Skeletal muscle satellite cell (primary cell): ENCODE results near the gene INTS4.
A peak's percentile ranks its signal among the peaks of the same experiment; 100 is the strongest.
"Not testable (repeated sequence)": the region's sequence is repeated elsewhere in the genome, so short reads cannot be mapped to it uniquely, and the experiment has no call there.

Experiments
- H3K27me3 ChIP-seq: 2 replicates; pipeline ENCODE4 v1.7.0; 2013; ENCODE audit warnings: low read length; ENCODE audit not compliant: control insufficient read depth, insufficient read depth
- H3K36me3 ChIP-seq: 2 replicates; pipeline ENCODE4 v1.7.0; 2013; ENCODE audit warnings: mild to moderate bottlenecking, control low read depth, low read length; ENCODE audit not compliant: insufficient read depth
- H3K4me1 ChIP-seq: 2 replicates; pipeline ENCODE4 v1.7.0; 2013; ENCODE audit warnings: low read length; ENCODE audit not compliant: control insufficient read depth, insufficient read depth
- H3K4me2 ChIP-seq: 2 replicates; pipeline ENCODE4 v1.7.0; 2013; ENCODE audit warnings: mild to moderate bottlenecking, low read length
- H3K4me3 ChIP-seq: 2 replicates; pipeline ENCODE4 v1.7.0; 2013; ENCODE audit warnings: low read length
- H3K9ac ChIP-seq: 2 replicates; pipeline ENCODE4 v1.7.0; 2013; ENCODE audit warnings: mild to moderate bottlenecking, low read depth, low read length, moderate library complexity
- H3K9me3 ChIP-seq: replicated peaks from 2 replicates; pipeline ENCODE4 v1.7.0; 2013; ENCODE audit warnings: mild to moderate bottlenecking, control low read depth, low read length

The INTS4 gene

DNA sequence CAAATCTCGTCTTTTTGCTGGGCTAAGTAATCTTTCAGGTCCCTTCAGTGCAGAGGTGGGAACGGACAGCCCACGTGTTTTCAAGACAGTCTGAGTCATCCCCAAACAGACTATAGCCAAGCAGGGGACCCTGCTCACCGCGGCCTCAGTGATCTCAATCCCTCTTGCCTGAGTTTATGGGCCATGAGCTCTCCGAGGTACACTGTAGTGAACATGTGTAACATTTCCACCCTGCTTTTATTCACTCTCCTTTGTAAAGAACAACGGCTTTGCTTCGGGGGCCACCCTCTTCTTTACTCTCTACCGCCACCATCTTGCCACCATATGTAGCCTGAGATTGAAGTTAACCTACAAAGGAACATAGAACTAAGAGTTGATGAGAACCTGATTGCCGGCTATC, 40.2 kb upstream of the INTS4 start:
- no peaks in the 10 kb centered on the region for H3K27me3 ChIP-seq
- H3K9ac ChIP-seq = no peak overlapping the region
- H3K9me3 ChIP-seq = no peaks in the 10 kb centered on the region
- no peak overlapping the region for H3K4me2 ChIP-seq
- H3K4me1 ChIP-seq = peaks cover 23% of the 10 kb centered on the region
- no peaks in the 10 kb centered on the region for H3K36me3 ChIP-seq
- no peak overlapping the region for H3K4me3 ChIP-seq

DNA sequence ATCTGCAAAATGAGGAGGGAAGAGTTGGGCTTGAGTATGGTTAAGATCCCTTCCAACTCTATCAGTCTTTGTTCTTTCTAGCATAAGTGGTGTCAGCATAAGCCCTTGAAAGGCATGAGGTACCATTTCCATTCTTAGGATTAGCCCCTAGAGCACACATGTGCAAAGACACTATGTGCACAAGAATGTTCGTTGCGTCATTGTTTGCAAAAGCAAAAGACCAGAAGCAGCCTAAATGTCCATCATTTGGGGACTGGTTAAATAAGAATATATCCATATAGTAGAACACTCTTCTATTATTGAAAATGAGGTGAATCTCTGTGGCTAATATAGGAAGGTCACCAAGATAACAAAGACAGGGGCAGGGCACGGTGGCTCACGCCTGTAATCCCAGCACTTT, 38.6 kb upstream of the INTS4 start:
- peaks cover 12% of the 10 kb centered on the region for H3K4me1 ChIP-seq
- H3K9ac ChIP-seq = no peak overlapping the region
- no peaks in the 10 kb centered on the region for H3K36me3 ChIP-seq
- no peak overlapping the region for H3K4me3 ChIP-seq
- H3K9me3 ChIP-seq = no peaks in the 10 kb centered on the region
- no peak overlapping the region for H3K4me2 ChIP-seq
- no peaks in the 10 kb centered on the region for H3K27me3 ChIP-seq

DNA sequence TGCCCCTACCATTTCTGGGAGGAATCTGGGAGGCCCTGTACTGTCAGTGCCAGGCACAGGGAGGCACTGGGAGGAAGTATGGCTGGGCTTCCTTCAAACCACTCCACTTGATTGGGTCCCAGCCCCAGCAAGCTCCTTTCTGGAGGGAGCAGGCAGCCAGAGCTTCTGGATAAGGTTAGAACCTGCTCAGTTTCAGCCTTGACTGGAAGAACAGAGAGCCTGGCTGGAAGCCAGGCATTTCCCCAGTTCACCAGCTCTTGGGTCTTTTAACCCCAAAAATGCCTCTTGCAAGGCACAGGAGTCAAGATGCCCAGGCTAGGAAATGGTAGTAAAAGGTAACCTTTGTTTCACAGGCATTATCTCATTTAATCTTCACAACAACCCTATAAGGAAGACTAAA, 37.6 kb upstream of the INTS4 start:
- H3K9ac ChIP-seq = no peak overlapping the region
- H3K4me2 ChIP-seq = no peak overlapping the region
- peaks cover 9% of the 10 kb centered on the region for H3K4me1 ChIP-seq
- H3K9me3 ChIP-seq = no peaks in the 10 kb centered on the region
- no peaks in the 10 kb centered on the region for H3K27me3 ChIP-seq
- no peaks in the 10 kb centered on the region for H3K36me3 ChIP-seq
- no peak overlapping the region for H3K4me3 ChIP-seq

DNA sequence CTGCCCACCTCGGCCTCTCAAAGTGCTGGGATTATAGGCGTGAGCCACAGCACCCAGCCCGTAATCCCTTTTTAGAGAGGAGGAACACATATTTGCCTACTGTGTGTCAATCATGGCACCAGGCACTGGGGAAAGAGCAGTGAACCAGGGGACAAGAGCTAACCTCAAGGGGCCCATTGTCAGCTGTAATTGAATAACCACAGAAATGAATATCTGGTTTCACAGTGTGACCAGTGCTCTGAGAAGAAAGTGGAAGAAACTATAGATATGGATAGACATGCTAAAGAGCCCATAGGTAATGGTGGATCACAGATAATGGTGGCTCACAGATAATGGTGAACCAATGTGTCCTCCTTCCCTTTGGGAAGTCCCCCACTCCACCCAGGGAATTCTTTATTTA, 37.2 kb upstream of the INTS4 start:
- Histone ChIP-seq H3K9me3 (no peaks in the 10 kb centered on the region), H3K4me2 (no peak overlapping the region), H3K36me3 (no peaks in the 10 kb centered on the region), H3K27me3 (no peaks in the 10 kb centered on the region), H3K4me1 (peaks cover 9% of the 10 kb centered on the region), H3K9ac (no peak overlapping the region), H3K4me3 (no peak overlapping the region)

DNA sequence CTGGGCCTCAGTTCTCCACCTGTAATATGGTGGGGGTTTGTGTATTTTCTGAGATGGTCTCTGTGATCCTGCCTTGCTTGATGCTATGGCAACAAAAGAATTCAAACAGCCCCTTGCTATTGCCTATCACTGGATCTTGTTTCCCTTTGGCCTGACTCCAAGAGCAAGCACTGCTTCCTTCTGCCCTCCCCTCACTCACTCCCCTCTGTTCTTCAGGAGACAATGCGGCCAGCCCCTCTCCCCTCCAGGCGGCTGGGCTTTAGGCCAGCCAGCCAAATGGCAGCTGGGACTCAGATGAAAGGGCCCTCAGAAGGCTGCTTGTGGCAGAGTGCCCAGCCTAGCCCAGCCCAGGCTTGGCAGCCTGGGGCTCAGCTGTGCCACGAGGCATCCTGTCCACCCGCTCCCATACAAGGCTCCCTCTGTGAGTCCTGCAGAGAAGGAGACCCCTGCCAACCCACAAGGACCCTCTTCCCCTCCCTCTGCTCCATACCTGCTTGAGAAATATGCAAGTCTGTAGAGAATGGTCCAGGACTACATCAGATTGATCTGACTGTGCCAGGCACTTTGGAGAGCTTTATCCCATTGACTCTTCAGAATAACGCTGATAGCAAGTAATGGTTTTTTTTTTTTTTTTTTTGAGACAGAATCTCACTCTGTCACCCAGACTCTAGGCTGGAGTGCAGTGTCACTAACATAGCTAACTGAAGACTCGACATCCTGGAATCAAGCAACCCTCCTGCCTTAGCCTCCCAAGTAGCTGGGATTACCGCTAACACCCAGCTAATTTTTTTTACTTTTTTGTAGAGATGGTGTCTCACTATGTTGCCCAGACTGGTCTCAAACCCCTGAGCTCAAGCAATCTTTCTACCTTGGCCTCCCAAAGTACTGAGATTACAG, 36.2 kb upstream of the INTS4 start:
- Histone ChIP-seq H3K36me3 (no peaks in the 10 kb centered on the region), H3K4me3 (no peak overlapping the region), H3K9ac (no peak overlapping the region), H3K4me2 (peak overlapping the region; percentile 9), H3K27me3 (no peaks in the 10 kb centered on the region), H3K9me3 (no peaks in the 10 kb centered on the region), H3K4me1 (peaks cover 9% of the 10 kb centered on the region)

DNA sequence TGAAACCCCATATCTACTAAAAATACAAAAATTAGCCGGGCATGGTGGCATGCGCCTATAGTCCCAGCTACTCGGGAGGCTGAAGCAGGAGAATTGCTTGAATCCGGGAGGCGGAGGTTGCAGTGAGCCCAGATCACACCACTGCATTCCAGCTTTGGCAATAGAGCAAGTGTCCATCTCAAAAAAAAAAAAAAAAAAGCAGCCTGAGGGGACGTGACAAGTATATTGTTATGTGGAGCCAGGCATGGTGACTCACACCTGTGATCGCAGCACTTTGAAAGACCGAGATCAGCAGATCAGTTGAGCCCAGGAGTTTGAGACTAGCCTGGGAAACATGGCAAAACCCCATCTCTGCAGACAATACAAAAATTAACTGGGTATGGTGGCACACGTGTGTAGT, 34.0 kb upstream of the INTS4 start:
- H3K4me1 ChIP-seq, H3K9ac ChIP-seq, H3K27me3 ChIP-seq, H3K9me3 ChIP-seq, H3K36me3 ChIP-seq, H3K4me2 ChIP-seq, H3K4me3 ChIP-seq: not testable (repeated sequence)

DNA sequence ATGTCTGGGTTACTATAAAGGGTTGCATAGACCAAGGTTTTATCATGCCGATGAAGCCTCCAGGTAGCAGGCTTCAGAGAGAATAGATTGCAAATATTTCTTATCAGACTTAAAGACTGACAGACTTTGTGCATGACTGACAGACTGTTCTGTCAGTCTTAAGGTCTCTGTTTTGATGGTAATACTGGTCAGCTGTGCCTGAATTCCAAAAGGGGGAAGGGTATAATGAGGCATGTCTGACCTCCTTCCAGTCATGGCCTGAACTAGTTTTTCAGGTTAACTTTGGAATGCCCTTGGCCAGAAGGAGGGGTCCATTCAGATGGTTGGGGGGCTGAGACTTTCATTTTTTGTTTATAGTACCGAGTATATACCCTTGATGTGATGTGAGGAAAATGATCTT, 33.3 kb upstream of the INTS4 start:
- H3K27me3 ChIP-seq = peaks cover under 1% of the 10 kb centered on the region
- H3K4me2 ChIP-seq = no peak overlapping the region
- H3K9me3 ChIP-seq = no peaks in the 10 kb centered on the region

DNA sequence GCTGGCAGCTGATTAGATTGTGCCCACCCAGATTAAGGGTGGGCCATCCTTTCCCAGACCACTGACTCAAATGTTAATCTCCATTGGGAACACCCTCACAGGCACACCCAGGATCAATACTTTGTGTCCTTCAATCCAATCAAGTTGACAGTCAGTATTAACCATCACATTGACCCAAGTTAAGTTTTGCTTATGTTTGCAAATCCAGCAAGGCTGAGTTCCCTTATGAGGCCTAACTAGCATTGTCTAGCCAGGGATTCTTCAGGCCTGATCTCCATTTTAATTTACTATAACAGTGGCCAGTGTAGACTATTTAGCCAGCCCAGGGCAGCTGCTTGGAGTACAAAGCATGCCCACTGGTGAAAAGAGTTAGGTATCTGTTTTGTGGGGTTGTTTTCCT, 30.9 kb upstream of the INTS4 start:
- H3K4me2 ChIP-seq = no peak overlapping the region
- H3K9ac ChIP-seq = no peak overlapping the region
- H3K4me1 ChIP-seq = peaks cover 7% of the 10 kb centered on the region
- H3K36me3 ChIP-seq = no peaks in the 10 kb centered on the region
- no peaks in the 10 kb centered on the region for H3K9me3 ChIP-seq
- H3K4me3 ChIP-seq = no peak overlapping the region
- peaks cover 4% of the 10 kb centered on the region for H3K27me3 ChIP-seq

More for the DNA sequence above, 33.3 kb upstream of the INTS4 start:
- Histone ChIP-seq H3K4me3 (no peak overlapping the region), H3K36me3 (no peaks in the 10 kb centered on the region), H3K9ac (no peak overlapping the region), H3K4me1 (peaks cover 13% of the 10 kb centered on the region)

DNA sequence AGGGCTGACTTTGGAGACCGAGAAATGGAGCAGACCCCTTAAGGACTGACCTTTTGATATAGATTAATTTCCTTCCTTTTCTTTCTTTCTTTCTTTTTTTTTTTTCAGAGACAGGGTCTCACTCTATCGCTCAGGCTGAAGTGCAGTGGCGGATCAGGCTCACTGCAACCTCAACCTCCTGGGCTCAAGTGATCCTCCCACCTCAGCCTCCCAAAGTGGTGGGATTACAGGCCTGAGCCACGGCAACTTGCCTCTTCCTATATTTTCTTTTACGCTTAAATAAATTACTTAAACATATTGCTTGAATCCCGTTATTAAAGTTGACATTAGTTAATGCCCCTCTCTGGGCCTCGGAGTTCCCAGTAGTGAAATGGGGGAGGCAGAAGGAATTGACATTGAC, 29.0 kb upstream of the INTS4 start:
- Histone ChIP-seq H3K4me1 (peaks cover 5% of the 10 kb centered on the region), H3K27me3 (peaks cover 4% of the 10 kb centered on the region), H3K9me3 (no peaks in the 10 kb centered on the region), H3K9ac (no peak overlapping the region), H3K4me2 (peak overlapping the region; percentile 75), H3K36me3 (no peaks in the 10 kb centered on the region), H3K4me3 (no peak overlapping the region)

DNA sequence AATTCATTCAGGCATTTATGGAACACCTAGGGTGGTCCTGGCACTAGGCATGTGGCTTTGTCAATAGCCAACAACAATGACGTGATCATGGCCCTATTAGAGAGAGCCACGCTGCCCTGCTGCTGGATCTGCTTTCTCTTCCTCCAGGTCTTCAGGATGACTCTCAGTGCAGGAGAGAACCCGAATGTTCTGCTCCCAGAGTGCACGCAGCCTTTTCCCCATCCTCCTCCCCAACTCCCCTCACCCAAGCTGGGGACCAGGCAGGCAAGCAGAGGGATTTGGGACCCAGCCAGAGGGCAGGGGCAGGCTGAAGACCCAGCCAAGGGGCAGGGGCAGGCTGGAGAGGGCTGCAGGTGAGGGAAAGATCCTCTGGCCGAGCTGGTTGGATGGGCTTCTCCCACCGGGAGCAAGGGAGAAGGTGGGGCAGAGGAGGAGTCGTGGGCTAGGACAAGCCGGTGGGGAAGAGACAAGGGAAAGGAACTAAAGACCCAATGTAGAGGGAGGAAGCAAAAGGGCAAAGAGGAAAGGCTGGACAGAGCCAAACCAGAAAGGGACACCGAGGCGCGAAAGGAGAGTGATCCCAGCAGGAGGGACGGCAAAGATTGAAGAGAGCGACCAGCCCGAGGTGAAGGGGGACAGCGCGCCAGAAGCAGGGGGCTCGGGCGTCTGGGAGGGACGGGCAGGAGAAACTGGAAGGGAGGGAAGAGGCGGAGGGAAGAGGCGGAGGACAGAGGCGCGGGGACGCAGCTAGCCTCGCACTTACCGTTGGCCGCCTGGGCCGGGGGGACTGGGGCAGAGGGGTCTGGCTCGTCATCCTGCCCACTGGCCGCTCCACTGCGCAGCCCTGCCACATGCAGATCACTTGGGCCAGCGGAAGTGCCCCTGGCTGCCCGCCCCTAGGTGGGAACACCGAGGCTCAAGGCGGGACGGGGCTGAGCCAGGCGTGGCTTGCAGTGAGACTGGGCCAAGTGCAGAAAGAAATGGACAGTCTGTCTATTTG, 28.2 kb upstream of the INTS4 start, which contains the start of gene KCTD14:
TSS of gene KCTD14 (minus strand) at position 880 of the 1,000 bp plus-strand sequence. CDS start at position 853, 27 bp downstream.
- Histone ChIP-seq H3K4me2 (peak within 1 kb of the TSS; percentile 75), H3K9ac (peak within 1 kb of the TSS; percentile 38), H3K36me3 (no peaks in the 10 kb centered on the region), H3K4me1 (peaks cover 5% of the 10 kb centered on the region), H3K27me3 (peaks cover 4% of the 10 kb centered on the region), H3K4me3 (peak within 1 kb of the TSS; percentile 60), H3K9me3 (no peaks in the 10 kb centered on the region)

DNA sequence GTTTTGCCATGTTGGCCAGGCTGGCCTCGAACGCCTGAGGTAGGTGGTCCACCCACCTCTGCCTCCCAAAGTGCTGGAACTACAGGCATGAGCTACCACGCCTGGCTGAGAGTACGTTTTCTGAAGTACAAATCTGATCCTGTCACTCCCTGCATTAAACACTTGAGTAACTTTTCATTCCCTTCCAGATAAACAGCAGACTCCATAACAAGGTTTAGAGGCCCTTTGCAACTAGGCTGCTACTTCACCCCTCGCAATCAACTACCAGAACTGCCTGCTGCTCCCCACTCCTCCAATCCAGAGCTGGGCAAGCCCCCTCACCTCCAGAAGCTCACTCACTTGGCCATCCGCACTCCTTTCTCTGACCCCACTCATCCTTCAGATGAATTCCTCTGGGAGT, 27.1 kb upstream of the INTS4 start:
- Histone ChIP-seq H3K4me3 (no peak overlapping the region), H3K36me3 (no peaks in the 10 kb centered on the region), H3K9ac (no peak overlapping the region), H3K4me1 (peaks cover 5% of the 10 kb centered on the region), H3K9me3 (no peaks in the 10 kb centered on the region), H3K27me3 (peaks cover 4% of the 10 kb centered on the region), H3K4me2 (no peak overlapping the region)
